ENCODE measurements around the gene IFNAR2.

- no peak for TF ChIP-seq SMC3 (conservative IDR thresholded peaks at IDR 0.05; ENCODE audit: poor library complexity)
- no peak for TF ChIP-seq CTCF (IDR thresholded peaks at IDR 0.05; ENCODE audit: poor library complexity, severe bottlenecking)
- TF ChIP-seq RAD21 (conservative IDR thresholded peaks at IDR 0.05) = no peak
- TF ChIP-seq MXI1 (conservative IDR thresholded peaks at IDR 0.05; ENCODE audit: poor library complexity, severe bottlenecking) = no peak
- no peak for TF ChIP-seq EZH2 (IDR thresholded peaks at IDR 0.05; ENCODE audit: borderline replicate concordance, insufficient read depth, low read length, poor library complexity, severe bottlenecking)
- TF ChIP-seq TAF1 (IDR thresholded peaks at IDR 0.05; ENCODE audit: low read depth) = no peak
Observed at GRCh38 chr21:33249331-33250002, 19.7 kb downstream of the IFNAR2 start.

All from neural cell (in vitro differentiated cells).